Suprapubic skin (tissue), 4 donors: ENCODE results near the gene CDKN2AIPNL. TPM values are rescaled to one million over a fixed set of nuclear protein-coding genes. Genes with fewer than 3 reads are reported as not detected.

Experiments used
- DNase-seq, 2 donors: peaks; one replicate each; pipeline ENCODE4 v3.0.0-alpha.2; 2019; ENCODE audit warnings: low spot score in 2 of 2
- H3K27ac ChIP-seq: fragments of 200-600 bp; sonication (generic); one replicate; pipeline ENCODE4 v1.5.1; 2019
- H3K27me3 ChIP-seq: fragments of 200-600 bp; sonication (generic); one replicate; pipeline ENCODE4 v1.5.1; 2019
- H3K36me3 ChIP-seq: fragments of 200-600 bp; sonication (generic); one replicate; pipeline ENCODE4 v1.5.1; 2019
- H3K4me1 ChIP-seq: fragments of 200-600 bp; sonication (generic); one replicate; pipeline ENCODE4 v1.5.1; 2019
- H3K4me3 ChIP-seq: fragments of 200-600 bp; sonication (generic); one replicate; pipeline ENCODE4 v1.5.1; 2019; ENCODE audit warnings: mild to moderate bottlenecking
- H3K9me3 ChIP-seq: fragments of 200-600 bp; sonication (generic); one replicate; pipeline ENCODE4 v1.5.1; 2019
- EP300 ChIP-seq: sonication (generic); formaldehyde crosslinking; IDR thresholded peaks from one replicate; pipeline ENCODE4 v1.6.1; 2017; ENCODE audit warnings: antibody characterized with exemption
- POLR2A ChIP-seq, 2 donors: fragments of 450-650 bp; IDR thresholded peaks; one replicate each; pipeline ENCODE4 v1.6.1; 2017; ENCODE audit warnings: antibody characterized with exemption in 2 of 2, mild to moderate bottlenecking in 2 of 2, moderate library complexity in 2 of 2
- POLR2AphosphoS5 ChIP-seq, 3 donors: sonication (generic); formaldehyde crosslinking; IDR thresholded peaks; one replicate each; pipeline ENCODE4 v1.6.1; 2017; ENCODE audit warnings: antibody characterized with exemption in 3 of 3
- WGBS: methylation state at CpG from one replicate; pipeline ENCODE4 v1.1.5; 2018; 5-methylcytosine and 5-hydroxymethylcytosine counted together
- total RNA-seq, 4 donors: library from RNA; depleted of rRNA; stranded (reverse); fragments of >200 nt; gene quantifications; one replicate each; pipeline ENCODE4 v1.1.0, GENCODE V29; 2016
- TF ChIP-seq, protein P1 (sequence below), 2 donors: fragments of 200-600 bp in 1 of 2; fragments of 450-650 bp in 1 of 2; sonication (generic) in 1 of 2; IDR thresholded peaks; one replicate each; pipeline ENCODE4 v1.5.1; 2016 to 2019; ENCODE audit warnings: antibody characterized with exemption in 2 of 2, mild to moderate bottlenecking in 1 of 2, moderate library complexity in 1 of 2

Gene CDKN2AIPNL
- total RNA-seq, 4 donors from 2014 or later, result 14.7 to 21.9 (median 21.4) TPM

DNA sequence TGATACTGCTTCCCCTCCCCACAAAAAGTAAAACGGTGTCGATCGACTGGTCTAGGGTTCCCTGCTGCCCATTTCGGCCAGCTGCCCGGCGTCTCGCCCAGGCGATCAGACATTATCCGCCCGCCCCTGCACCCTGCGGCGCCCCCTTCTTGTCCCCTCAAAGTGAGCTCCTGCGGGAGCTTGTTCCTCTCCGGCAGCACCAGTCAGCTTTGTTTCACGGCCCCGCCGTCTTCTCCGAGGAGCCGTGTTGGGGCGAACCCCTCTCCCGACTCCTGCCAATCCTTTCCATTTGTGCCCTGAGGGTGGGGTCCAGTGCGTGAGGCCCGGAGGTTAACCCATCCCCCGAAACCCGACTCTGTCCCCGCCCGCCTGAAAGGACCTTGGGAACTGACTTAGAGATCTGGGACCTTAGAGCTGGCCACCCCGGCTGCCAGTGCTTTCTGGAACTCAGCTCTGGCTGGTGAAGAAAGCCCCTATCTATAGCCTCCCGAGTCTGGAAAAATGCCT is 39.8 kb downstream of the CDKN2AIPNL start:
- Histone ChIP-seq H3K27me3 (no peaks in the 10 kb centered on the region), H3K36me3 (peaks cover 10% of the 10 kb centered on the region), H3K4me3 (peak overlapping the region; percentile 86), H3K4me1 (peaks cover 35% of the 10 kb centered on the region), H3K27ac (peak overlapping the region; percentile 97), H3K9me3 (no peaks in the 10 kb centered on the region)
- DNase-seq, result peak; percentile 83 to 84
- under 1% methylated on average over 21 of the region's 29 CpGs for WGBS
- no peak for TF ChIP-seq EP300
- TF ChIP-seq, protein P1, sequence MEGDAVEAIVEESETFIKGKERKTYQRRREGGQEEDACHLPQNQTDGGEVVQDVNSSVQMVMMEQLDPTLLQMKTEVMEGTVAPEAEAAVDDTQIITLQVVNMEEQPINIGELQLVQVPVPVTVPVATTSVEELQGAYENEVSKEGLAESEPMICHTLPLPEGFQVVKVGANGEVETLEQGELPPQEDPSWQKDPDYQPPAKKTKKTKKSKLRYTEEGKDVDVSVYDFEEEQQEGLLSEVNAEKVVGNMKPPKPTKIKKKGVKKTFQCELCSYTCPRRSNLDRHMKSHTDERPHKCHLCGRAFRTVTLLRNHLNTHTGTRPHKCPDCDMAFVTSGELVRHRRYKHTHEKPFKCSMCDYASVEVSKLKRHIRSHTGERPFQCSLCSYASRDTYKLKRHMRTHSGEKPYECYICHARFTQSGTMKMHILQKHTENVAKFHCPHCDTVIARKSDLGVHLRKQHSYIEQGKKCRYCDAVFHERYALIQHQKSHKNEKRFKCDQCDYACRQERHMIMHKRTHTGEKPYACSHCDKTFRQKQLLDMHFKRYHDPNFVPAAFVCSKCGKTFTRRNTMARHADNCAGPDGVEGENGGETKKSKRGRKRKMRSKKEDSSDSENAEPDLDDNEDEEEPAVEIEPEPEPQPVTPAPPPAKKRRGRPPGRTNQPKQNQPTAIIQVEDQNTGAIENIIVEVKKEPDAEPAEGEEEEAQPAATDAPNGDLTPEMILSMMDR (IDR thresholded peaks at IDR 0.05), result no peak
- no peak for TF ChIP-seq POLR2AphosphoS5 (IDR thresholded peaks at IDR 0.05)
- TF ChIP-seq POLR2A (IDR thresholded peaks at IDR 0.05), result no peak

GRCh38 chr5:134370871-134371833 is 40.5 kb downstream of the CDKN2AIPNL start, which contains the start of gene UBE2B:
UBE2B (plus strand) TSS chr5:134371569; CDS start chr5:134371596, 27 bp downstream.
- Histone ChIP-seq H3K36me3 (peaks cover 5% of the 10 kb centered on the region), H3K4me3 (peak within 1 kb of the TSS; percentile 86), H3K4me1 (peaks cover 40% of the 10 kb centered on the region), H3K9me3 (no peaks in the 10 kb centered on the region), H3K27ac (peak within 1 kb of the TSS; percentile 97), H3K27me3 (no peaks in the 10 kb centered on the region)
- WGBS, result 1% methylated on average over 39 of the region's 74 CpGs
- DNase-seq, result peak; percentile 99 to 100
- no peak for TF ChIP-seq EP300
- peak; percentile 67 to 99 (median 96) for TF ChIP-seq POLR2AphosphoS5 (IDR thresholded peaks at IDR 0.05)
- peak in 1 of 2 donors; percentile 68 for TF ChIP-seq POLR2A (IDR thresholded peaks at IDR 0.05)

- H3K27ac ChIP-seq, result peak overlapping the region; percentile 97
- no peaks in the 10 kb centered on the region for H3K27me3 ChIP-seq
- 29% methylated on average over 5 of the region's 5 CpGs for WGBS
- H3K4me1 ChIP-seq, result peaks cover 42% of the 10 kb centered on the region
- no peak for DNase-seq
- TF ChIP-seq, protein P1 (IDR thresholded peaks at IDR 0.05), result no peak
- TF ChIP-seq POLR2A (IDR thresholded peaks at IDR 0.05) (no peak), EP300 (no peak), POLR2AphosphoS5 (IDR thresholded peaks at IDR 0.05) (no peak)
- peaks cover 5% of the 10 kb centered on the region for H3K36me3 ChIP-seq
- peak overlapping the region; percentile 86 for H3K4me3 ChIP-seq
- H3K9me3 ChIP-seq, result no peaks in the 10 kb centered on the region
These were observed 41.3 kb downstream of the CDKN2AIPNL start for GRCh38 chr5:134370311-134370870.

GRCh38 chr5:134365604-134366003 is 46.1 kb downstream of the CDKN2AIPNL start:
- peaks cover 26% of the 10 kb centered on the region for H3K4me1 ChIP-seq
- no peaks in the 10 kb centered on the region for H3K36me3 ChIP-seq
- WGBS, result 93% methylated on average over 1 of the region's 1 CpG
- H3K27me3 ChIP-seq, result no peaks in the 10 kb centered on the region
- TF ChIP-seq, protein P1 (IDR thresholded peaks at IDR 0.05), result no peak
- TF ChIP-seq POLR2AphosphoS5 (IDR thresholded peaks at IDR 0.05) (no peak), POLR2A (IDR thresholded peaks at IDR 0.05) (no peak), EP300 (no peak)
- no peaks in the 10 kb centered on the region for H3K9me3 ChIP-seq
- DNase-seq, result no peak
- no peak overlapping the region for H3K4me3 ChIP-seq
- H3K27ac ChIP-seq, result no peak overlapping the region

GRCh38 chr5:134355681-134356080 is 56.0 kb downstream of the CDKN2AIPNL start:
- TF ChIP-seq, protein P1 (IDR thresholded peaks at IDR 0.05), result no peak
- TF ChIP-seq EP300, result no peak
- TF ChIP-seq POLR2A (IDR thresholded peaks at IDR 0.05), result no peak
- TF ChIP-seq POLR2AphosphoS5 (IDR thresholded peaks at IDR 0.05), result no peak
- H3K27ac ChIP-seq, result no peak overlapping the region
- no peaks in the 10 kb centered on the region for H3K4me1 ChIP-seq
- DNase-seq, result no peak
- no peak overlapping the region for H3K4me3 ChIP-seq
- 92% methylated on average over 5 of the region's 5 CpGs for WGBS
- no peaks in the 10 kb centered on the region for H3K9me3 ChIP-seq
- no peaks in the 10 kb centered on the region for H3K36me3 ChIP-seq
- no peaks in the 10 kb centered on the region for H3K27me3 ChIP-seq

Other genes with a start within 250 kb of the CDKN2AIPNL start
- gene SKP1, start 234.9 kb downstream of the CDKN2AIPNL start, total RNA-seq, result 100 to 1,000 TPM; 143 to 261 (median 196) TPM
- 100 to 1,000 TPM; 110 to 271 (median 191) TPM for gene PPP2CA, start 185.8 kb downstream of the CDKN2AIPNL start, total RNA-seq
- gene CDKL3, start 44.7 kb downstream of the CDKN2AIPNL start, total RNA-seq, result 1 to 10 TPM in 1 of 4 donors, under 1 TPM in 1, not detected in 2; 0.56 to 2.2 TPM
- gene UBE2B, start 40.3 kb downstream of the CDKN2AIPNL start, total RNA-seq, result 100 to 1,000 TPM in 1 of 4 donors, 10 to 100 TPM in 3; 33.3 to 110 (median 51.6) TPM
- gene JADE2, start 113.8 kb upstream of the CDKN2AIPNL start, total RNA-seq, result 10 to 100 TPM; 31.4 to 62.1 (median 56.6) TPM
- gene SAR1B, start 220.9 kb upstream of the CDKN2AIPNL start, total RNA-seq, result 10 to 100 TPM; 30.7 to 41.9 (median 34.9) TPM
- gene SEC24A, start 236.9 kb upstream of the CDKN2AIPNL start, total RNA-seq, result 10 to 100 TPM; 12.9 to 14.8 (median 13.8) TPM